GM18502 (cell line): ENCODE results near the gene G6PC3.
"Not testable (repeated sequence)": the region's sequence is repeated elsewhere in the genome, so short reads cannot be mapped to it uniquely, and the experiment has no call there.

Experiments used
- ATAC-seq: cut with Tn5 transposase; IDR thresholded peaks from one replicate; pipeline ENCODE4 v1.9.1; 2021; ENCODE audit warnings: mild to moderate bottlenecking; ENCODE audit not compliant: unreplicated experiment, poor library complexity

The G6PC3 gene

GRCh38 chr17:44120281-44120680, 49.7 kb downstream of the G6PC3 start:
- not testable (repeated sequence) for ATAC-seq

GRCh38 chr17:44120851-44121605, 50.5 kb downstream of the G6PC3 start:
- no peak for ATAC-seq

- ATAC-seq: no peak
These were observed 51.7 kb downstream of the G6PC3 start for GRCh38 chr17:44121997-44122815.

GRCh38 chr17:44122816-44123355, 52.4 kb downstream of the G6PC3 start:
- ATAC-seq: peak; percentile 23

GRCh38 chr17:44123356-44124117, 53.0 kb downstream of the G6PC3 start, which contains the start of gene HDAC5:
HDAC5 (minus strand) TSS chr17:44123641; CDS start chr17:44117515, 6,126 bp downstream.
- ATAC-seq: peak; percentile 87

GRCh38 chr17:44124118-44124438, 53.5 kb downstream of the G6PC3 start:
- no peak for ATAC-seq
